PC-3 (cell line): Measurements from ENCODE around the gene PTPRN2. TPM values are rescaled to one million over a fixed set of nuclear protein-coding genes. Genes with fewer than 3 reads are reported as not detected.

Experiments
- ATAC-seq: fragments of 200-7000 bp; cut with Tn5 transposase; 2 replicates; pipeline ENCODE4 v1.9.1; 2020; ENCODE audit warnings: mild to moderate bottlenecking, moderate library complexity
- BruUV-seq: library from RNA; stranded (reverse); fragments of 400-500 nt; replicated peaks from 2 replicates; lab custom pipeline; 2021; lab: Mats Ljungman, UMichigan
- CTCF ChIA-PET: fragments of 300-600 bp; sonication (Branson Sonifier 250); formaldehyde crosslinking; loops from one replicate; lab custom pipeline; 2022; ENCODE audit warnings: antibody characterized with exemption; lab: Charles Lee
- POLR2A ChIA-PET: fragments of 300-600 bp; sonication (Branson Sonifier 250); formaldehyde crosslinking; loops from one replicate; lab custom pipeline; 2022; ENCODE audit warnings: antibody characterized with exemption; ENCODE audit not compliant: unreplicated experiment; lab: Charles Lee
- DNase-seq: peaks from one replicate; pipeline ENCODE4 v3.0.0-alpha.2; 2015
- H2AFZ ChIP-seq: fragments of 300-600 bp; sonication (generic); 2 replicates; pipeline ENCODE4 v1.6.0; 2016; ENCODE audit warnings: antibody characterized with exemption, low read length
- H3F3A ChIP-seq: fragments of 300-600 bp; sonication (generic); one replicate; pipeline ENCODE4 v1.6.0; 2017; ENCODE audit warnings: antibody characterized with exemption, low read length, control low read depth, mild to moderate bottlenecking; ENCODE audit not compliant: unreplicated experiment
- H3K27ac ChIP-seq: fragments of 300-600 bp; sonication (generic); 2 replicates; pipeline ENCODE4 v1.5.1; 2016; ENCODE audit warnings: mild to moderate bottlenecking, low read length
- H3K27me3 ChIP-seq: fragments of 300-600 bp; sonication (generic); 2 replicates; pipeline ENCODE4 v1.6.1; 2016; ENCODE audit warnings: low read length, mixed read lengths
- H3K36me3 ChIP-seq: fragments of 300-600 bp; sonication (generic); 2 replicates; pipeline ENCODE4 v1.6.1; 2016; ENCODE audit warnings: low read depth, mixed run types, low read length, mixed read lengths
- H3K4me1 ChIP-seq: fragments of 300-600 bp; sonication (generic); 2 replicates; pipeline ENCODE4 v1.5.1; 2016; ENCODE audit warnings: low read length; ENCODE audit not compliant: insufficient read depth
- H3K4me2 ChIP-seq: fragments of 300-600 bp; sonication (generic); 2 replicates; pipeline ENCODE4 v1.6.0; 2016; ENCODE audit warnings: low read length
- H3K4me3 ChIP-seq: fragments of 300-600 bp; sonication (generic); 2 replicates; pipeline ENCODE4 v1.5.1; 2016; ENCODE audit warnings: mild to moderate bottlenecking, low read length, mixed read lengths
- H3K79me2 ChIP-seq: fragments of 300-600 bp; sonication (generic); 2 replicates; pipeline ENCODE4 v1.6.1; 2017; ENCODE audit warnings: low read length, mixed read lengths
- H3K9ac ChIP-seq: fragments of 300-600 bp; sonication (generic); 2 replicates; pipeline ENCODE4 v1.6.0; 2016; ENCODE audit warnings: mild to moderate bottlenecking, low read length
- H3K9me2 ChIP-seq: fragments of 300-600 bp; sonication (generic); replicated peaks from 2 replicates; pipeline ENCODE4 v1.6.1; 2016; ENCODE audit warnings: mixed run types, low read length, mixed read lengths
- H3K9me3 ChIP-seq: fragments of 300-600 bp; sonication (generic); 2 replicates; pipeline ENCODE4 v1.6.1; 2016; ENCODE audit warnings: low read length, mixed read lengths
- H4K20me1 ChIP-seq: fragments of 300-600 bp; sonication (generic); 2 replicates; pipeline ENCODE4 v1.6.1; 2016; ENCODE audit warnings: low read length, mixed read lengths
- CTCF ChIP-seq: fragments of 300-600 bp; sonication (generic); conservative IDR thresholded peaks from 2 replicates; pipeline ENCODE4 v1.5.1; 2017; ENCODE audit warnings: antibody characterized with exemption, low read depth, mild to moderate bottlenecking, low read length
- EZH2 ChIP-seq: fragments of 300-600 bp; sonication (generic); IDR thresholded peaks from one replicate; pipeline ENCODE4 v1.6.1; 2017; ENCODE audit warnings: antibody characterized with exemption, mild to moderate bottlenecking, low read length; ENCODE audit not compliant: unreplicated experiment
- EZH2phosphoT487 ChIP-seq: fragments of 300-600 bp; sonication (generic); IDR thresholded peaks from 2 replicates; pipeline ENCODE4 v1.6.1; 2018; ENCODE audit warnings: mild to moderate bottlenecking, antibody characterized with exemption, low read length, borderline replicate concordance
- intact Hi-C: fragments of 100-400 bp; cut with micrococcal nuclease; formaldehyde crosslinking; loops from 2 replicates; pipeline ENCODE4 v1.9.0; 2023
- total RNA-seq: library from RNA; depleted of rRNA; stranded (reverse); fragments of >200 nt; gene quantifications from 2 replicates; pipeline ENCODE4 v1.2.3, GENCODE V29; 2014

Gene PTPRN2
- total RNA-seq, 1 experiment from 2014 or later: 3.2 TPM

- Histone ChIP-seq H3K36me3 (no peaks in the 10 kb centered on the region), H4K20me1 (no peaks in the 10 kb centered on the region), H3K4me2 (no peak overlapping the region), H3K9me3 (0 out of 2 replicates have a peak, but pooled peaks cover 8% of the 10 kb centered on the region), H3K4me1 (no peaks in the 10 kb centered on the region), H3K9ac (no peak overlapping the region), H3K4me3 (no peak overlapping the region), H2AFZ (no peak overlapping the region), H3K27me3 (no peaks in the 10 kb centered on the region), H3K79me2 (no peaks in the 10 kb centered on the region), H3K9me2 (no peaks in the 10 kb centered on the region), H3F3A (no peaks in the 10 kb centered on the region), H3K27ac (no peak overlapping the region)
- ATAC-seq (no peak), DNase-seq (no peak)
- no peak for TF ChIP-seq CTCF
- no peak for TF ChIP-seq EZH2phosphoT487
- TF ChIP-seq EZH2: no peak
- ChIA-PET POLR2A (no interaction called here), CTCF (no interaction called here)
- BruUV-seq: no TSS peak
- intact Hi-C loops: no loop called here
Measured at GRCh38 chr7:158133057-158133456, 454.6 kb downstream of the PTPRN2 start.

- ChIA-PET CTCF (no interaction called here), POLR2A (no interaction called here)
- H2AFZ ChIP-seq: no peak overlapping the region
- no peaks in the 10 kb centered on the region for H3K79me2 ChIP-seq
- no peak for ATAC-seq
- intact Hi-C loops: no loop called here
- no peak for TF ChIP-seq CTCF
- no TSS peak for BruUV-seq
- no peaks in the 10 kb centered on the region for H3K9me2 ChIP-seq
- no peaks in the 10 kb centered on the region for H3F3A ChIP-seq
- H3K36me3 ChIP-seq: no peaks in the 10 kb centered on the region
- H3K9ac ChIP-seq: no peak overlapping the region
- H3K4me1 ChIP-seq: no peaks in the 10 kb centered on the region
- 0 out of 2 replicates have a peak, but pooled peaks cover 8% of the 10 kb centered on the region for H3K9me3 ChIP-seq
- no peak overlapping the region for H3K27ac ChIP-seq
- no peaks in the 10 kb centered on the region for H4K20me1 ChIP-seq
- H3K27me3 ChIP-seq: no peaks in the 10 kb centered on the region
- no peak overlapping the region for H3K4me2 ChIP-seq
- no peak for DNase-seq
- no peak overlapping the region for H3K4me3 ChIP-seq
Measured at GRCh38 chr7:158130023-158130409, 457.6 kb downstream of the PTPRN2 start.

- ChIA-PET POLR2A (no interaction called here), CTCF (no interaction called here)
- no peak for ATAC-seq
- H2AFZ ChIP-seq: no peak overlapping the region
- H3K4me2 ChIP-seq: no peak overlapping the region
- no peaks in the 10 kb centered on the region for H4K20me1 ChIP-seq
- no peaks in the 10 kb centered on the region for H3K27me3 ChIP-seq
- 0 out of 2 replicates have a peak, but pooled peaks cover 8% of the 10 kb centered on the region for H3K9me3 ChIP-seq
- intact Hi-C loops: no loop called here
- no peak for DNase-seq
- no peaks in the 10 kb centered on the region for H3K9me2 ChIP-seq
- no peak overlapping the region for H3K4me3 ChIP-seq
- no TSS peak for BruUV-seq
- H3F3A ChIP-seq: no peaks in the 10 kb centered on the region
- H3K4me1 ChIP-seq: no peaks in the 10 kb centered on the region
- H3K27ac ChIP-seq: no peak overlapping the region
- no peak for TF ChIP-seq EZH2
- no peak for TF ChIP-seq CTCF
- TF ChIP-seq EZH2phosphoT487: no peak
- no peaks in the 10 kb centered on the region for H3K36me3 ChIP-seq
- H3K9ac ChIP-seq: no peak overlapping the region
- H3K79me2 ChIP-seq: no peaks in the 10 kb centered on the region
Measured at GRCh38 chr7:158129037-158130022, 458.3 kb downstream of the PTPRN2 start.
